ENCODE measurements around the gene ADAM33. TPM values are rescaled to one million over a fixed set of nuclear protein-coding genes. Genes with fewer than 3 reads are reported as not detected.
A peak's percentile ranks its signal among the peaks of the same experiment; 100 is the strongest.

ADAM33 gene, protein sequence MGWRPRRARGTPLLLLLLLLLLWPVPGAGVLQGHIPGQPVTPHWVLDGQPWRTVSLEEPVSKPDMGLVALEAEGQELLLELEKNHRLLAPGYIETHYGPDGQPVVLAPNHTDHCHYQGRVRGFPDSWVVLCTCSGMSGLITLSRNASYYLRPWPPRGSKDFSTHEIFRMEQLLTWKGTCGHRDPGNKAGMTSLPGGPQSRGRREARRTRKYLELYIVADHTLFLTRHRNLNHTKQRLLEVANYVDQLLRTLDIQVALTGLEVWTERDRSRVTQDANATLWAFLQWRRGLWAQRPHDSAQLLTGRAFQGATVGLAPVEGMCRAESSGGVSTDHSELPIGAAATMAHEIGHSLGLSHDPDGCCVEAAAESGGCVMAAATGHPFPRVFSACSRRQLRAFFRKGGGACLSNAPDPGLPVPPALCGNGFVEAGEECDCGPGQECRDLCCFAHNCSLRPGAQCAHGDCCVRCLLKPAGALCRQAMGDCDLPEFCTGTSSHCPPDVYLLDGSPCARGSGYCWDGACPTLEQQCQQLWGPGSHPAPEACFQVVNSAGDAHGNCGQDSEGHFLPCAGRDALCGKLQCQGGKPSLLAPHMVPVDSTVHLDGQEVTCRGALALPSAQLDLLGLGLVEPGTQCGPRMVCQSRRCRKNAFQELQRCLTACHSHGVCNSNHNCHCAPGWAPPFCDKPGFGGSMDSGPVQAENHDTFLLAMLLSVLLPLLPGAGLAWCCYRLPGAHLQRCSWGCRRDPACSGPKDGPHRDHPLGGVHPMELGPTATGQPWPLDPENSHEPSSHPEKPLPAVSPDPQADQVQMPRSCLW
- 0.09 and 0.17 TPM in 2 replicates for total RNA-seq

DNA sequence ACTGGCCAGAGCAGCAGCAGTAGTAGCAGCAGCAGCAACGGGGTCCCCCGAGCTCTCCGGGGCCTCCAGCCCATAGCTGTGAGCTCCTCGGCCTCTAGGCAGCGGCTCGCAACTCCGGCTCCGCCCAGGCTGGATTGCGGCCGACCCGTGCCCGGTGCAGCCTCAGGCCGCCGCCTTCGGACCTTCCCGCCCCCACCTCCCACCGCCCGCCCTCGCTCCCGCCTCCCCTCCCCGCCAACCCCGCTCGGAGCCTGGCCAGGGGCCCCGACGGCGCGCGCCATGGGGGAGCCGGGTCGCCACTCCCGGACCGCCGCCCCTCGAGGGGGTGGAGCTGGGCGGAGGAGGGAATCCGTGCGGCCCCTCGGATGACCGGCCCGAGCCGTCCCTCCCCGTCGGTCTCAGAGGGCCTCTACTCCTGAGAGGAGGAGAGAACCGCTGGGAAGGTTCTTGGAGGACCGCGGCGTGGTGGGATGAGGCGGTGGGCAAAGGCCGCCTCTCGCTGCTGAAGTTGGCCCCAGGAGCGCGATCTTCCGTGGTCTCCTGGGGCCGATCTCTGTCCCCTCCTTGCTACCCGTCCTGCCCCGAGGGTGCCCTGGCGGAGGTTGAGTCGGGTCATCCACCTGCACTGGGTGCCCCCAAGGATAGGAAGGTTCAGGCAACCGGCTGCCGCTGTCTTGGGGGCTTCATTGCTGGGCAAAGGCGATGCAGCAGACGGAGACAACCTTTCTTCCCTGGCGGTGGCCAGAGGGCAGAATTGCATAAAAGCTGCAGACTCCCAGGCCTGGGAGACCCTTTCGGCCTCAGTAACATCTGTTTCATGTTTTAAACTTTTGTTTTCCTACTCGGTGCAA, at the start of gene ADAM33:
Gene ADAM33 (minus strand): TSS at position 80 of the 851 bp plus-strand sequence. CDS start 6 bp downstream, at position 74.
- DNase-seq = no peak

DNA sequence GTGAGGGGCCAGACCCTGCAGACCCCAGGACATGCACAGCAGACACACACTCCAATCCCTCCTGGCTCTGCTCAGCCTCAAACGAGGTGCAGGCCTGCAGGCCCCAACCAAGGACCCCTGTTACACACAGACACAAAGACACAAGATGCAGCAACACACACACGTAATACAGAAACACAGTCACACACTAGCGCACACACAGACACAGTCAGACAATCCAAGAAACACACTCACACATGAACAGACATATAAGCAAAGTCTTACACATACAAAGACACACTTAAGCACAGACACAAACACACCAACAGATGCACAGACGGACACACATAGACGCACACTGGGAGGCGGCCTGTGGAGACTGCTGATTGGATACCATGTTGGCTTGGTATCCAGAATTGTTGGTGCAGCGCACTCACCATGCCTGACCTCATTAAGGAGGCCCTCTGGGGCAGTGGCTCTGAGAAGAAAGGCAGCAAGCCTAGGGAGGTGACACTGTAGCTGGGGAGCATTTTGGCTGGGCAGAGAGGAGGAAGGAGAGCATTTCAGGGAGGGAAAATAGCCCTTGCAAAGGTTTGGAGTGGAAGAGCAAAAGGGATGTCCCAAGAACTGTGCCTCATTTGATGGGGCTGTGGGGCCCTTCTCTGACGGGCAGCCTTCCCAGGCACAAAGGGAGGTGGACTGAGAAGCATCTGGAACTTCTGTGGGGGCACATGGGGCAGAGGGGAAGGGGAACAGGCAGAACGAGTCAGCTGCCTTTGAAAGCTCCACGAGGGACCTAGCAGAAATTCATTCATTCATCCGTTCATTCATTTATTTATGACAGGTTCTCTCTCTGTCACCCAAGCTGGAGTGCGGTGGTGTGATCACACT, 49.2 kb upstream of the ADAM33 start:
- DNase-seq = no peak

DNA sequence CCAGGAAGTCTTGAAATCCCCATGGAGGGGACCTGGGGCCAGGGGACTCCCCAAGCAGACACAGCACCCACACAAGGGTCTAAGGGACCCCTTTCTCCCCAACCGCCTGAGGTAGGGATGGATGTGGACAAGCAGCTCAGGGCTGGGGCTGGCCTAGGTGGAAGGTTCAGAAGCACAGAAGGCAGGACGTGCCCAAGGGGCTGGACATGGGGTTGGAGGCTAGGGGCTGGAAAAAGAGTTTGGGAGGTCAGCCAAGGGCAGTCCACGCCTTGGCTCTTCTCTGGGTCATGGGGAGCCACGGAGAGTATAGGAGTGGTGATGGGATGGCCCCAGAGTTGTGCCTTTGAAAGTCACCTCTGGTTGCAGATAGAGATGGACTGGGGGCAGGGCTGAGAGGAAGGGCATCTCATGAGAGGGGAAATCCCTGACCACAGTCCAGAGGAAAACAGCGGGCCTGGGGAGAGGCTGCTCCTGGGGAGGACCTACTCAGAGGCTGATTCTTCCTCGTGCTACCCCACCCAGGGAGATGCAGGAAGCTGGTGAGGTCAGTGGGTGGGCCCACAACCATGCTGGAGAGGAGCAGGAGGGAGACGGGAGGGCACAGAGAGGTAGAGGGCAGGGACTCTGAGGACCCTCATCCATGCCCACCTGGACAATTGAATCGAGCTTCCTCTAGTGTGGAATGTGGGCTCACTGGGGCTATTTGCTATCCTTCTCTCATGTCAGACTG, 48.2 kb upstream of the ADAM33 start:
- DNase-seq = no peak

DNA sequence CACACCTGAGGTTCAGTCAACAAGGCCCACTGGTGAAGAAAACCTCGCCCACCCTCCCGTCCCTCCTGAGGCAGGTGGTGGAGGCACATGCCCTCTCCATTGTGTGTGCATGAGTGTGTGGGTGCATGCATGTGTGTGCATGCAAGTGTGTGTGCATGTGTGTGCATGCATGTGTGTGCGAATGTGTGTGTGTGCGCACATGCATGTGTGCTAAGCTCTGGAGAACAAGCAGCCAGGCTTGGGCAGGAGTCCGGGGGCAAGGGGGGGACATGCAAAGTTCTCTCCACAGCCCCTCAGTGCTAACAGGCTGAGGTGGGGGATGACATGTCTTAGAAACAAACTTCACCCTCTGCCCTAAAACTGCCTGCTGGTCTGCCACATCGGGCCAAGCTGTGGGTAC, 47.6 kb upstream of the ADAM33 start:
- DNase-seq = no peak

DNA sequence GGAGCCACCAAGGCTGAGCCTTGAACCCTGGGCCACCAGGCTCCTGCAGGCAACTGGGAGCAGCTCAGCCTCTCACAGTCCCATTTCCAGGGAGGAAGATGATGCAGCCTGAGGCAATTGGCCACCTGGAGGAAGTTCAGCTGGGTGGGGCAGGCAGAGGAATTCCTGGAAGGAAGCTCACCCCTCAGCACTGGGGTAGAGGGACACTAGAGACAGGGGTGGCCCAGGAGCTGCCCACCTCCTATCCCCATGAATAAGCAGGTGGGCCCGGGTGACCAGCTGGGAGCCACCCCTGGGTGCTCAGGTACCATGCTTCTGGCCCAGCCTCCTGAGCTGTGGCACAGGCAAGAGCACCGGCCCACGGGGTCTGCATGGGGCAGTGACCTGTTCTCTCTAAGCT, 47.1 kb upstream of the ADAM33 start:
- DNase-seq = no peak

DNA sequence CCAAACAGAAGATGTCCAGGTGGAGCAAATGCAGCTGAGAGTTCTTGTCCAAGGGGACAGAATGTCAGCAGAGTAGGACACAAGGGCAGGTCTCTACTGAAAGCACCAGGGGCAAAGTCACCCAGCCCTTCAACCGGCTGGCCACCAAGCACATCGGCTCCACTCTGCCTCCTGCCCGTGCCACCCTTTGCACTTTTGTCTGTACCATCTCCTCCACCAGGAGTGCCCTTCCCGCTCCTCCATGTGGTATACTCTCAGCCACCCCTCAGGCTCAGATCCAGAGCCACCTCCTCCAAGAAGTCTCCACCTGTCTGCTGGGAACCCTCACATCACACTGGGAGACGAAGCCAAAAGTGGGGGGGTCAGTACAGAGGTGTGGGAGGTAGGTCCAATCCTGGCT, 46.5 kb upstream of the ADAM33 start:
- DNase-seq = no peak

DNA sequence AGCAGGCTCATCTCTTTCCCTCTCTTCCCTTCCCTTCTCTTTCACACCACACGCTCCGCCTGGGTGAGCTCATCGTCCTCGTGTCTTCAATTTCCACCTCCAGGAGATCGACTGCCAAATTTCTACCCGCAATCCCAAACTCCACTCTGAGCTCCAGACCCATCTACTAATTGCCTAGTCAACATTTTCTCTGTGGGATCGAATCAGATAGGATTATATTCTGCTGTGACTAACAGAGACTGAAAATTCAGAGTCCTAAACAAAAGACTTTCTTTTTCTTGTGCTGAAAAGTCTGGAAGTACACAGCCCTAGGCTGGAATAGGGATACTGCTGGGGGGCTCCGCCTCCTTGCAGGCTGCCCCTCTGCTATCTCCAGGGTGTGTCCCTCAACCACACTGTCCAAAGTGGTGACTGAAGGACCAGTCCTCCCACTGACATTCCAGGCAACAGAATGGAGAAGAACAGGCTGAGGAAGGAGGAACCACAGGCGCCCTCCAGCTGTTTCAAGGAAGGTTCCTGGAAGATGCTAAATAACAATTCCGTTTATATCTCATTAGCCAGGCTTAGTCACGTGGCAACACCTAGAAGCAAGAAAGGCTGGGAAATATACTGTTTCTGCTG, 45.7 kb upstream of the ADAM33 start:
- no peak for DNase-seq

DNA sequence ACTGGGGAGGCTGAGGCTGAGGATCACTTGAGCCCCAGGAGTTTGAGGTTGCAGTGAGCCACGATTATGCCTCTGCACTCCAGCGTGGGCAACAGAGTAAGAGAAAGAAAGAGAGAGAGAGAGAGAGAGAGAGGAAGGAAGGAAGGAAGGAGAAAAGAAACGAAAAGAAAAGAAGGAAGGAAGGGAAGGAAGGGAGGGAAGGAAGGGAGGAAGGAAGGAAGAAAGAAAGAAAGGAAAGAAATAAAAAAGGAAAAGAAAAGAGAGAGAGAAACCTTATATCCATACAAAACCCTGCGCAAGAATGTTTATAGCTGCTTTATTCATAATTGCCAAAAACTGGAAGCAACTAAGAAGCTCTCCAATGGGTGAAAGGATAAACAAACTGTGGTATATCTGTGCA, 42.5 kb upstream of the ADAM33 start:
- no peak for DNase-seq

DNA sequence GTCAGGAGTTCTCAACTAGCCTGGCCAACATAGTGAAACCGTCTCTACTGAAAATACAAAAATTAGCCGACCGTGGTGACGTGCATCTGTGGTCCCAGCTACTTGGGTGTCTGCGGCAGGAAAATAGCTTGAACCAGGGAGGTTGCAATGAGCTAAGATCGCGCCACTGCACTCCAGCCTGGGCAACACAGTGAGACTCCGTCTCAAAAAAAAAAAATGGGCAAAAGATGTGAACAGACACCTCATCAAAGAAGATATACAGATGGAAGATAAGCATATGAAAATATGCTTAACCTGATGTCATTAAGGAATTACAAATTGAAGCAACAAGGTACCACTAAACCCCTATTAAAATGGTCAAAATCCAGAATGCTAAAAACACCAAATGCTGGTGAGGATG, 41.5 kb upstream of the ADAM33 start:
- no peak for DNase-seq

DNA sequence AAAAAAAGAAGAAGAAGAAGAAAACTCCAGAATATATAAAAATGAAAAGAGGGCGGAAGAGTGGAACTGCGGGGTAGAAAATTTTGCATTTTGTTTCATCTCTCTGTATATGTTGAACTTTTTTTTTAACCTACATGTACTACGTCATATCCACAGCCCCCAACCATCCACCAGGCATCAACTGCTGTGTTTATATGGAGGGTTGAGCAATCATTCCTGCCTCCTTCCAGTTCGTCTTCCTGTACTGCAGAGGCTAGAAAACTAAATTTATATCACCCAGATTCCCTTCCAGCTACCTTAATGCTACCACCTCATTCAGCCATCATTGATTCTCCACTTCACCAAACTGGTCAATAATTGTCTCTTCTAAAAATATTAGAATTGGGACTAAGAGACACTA, 40.1 kb upstream of the ADAM33 start:
- no peak for DNase-seq

DNA sequence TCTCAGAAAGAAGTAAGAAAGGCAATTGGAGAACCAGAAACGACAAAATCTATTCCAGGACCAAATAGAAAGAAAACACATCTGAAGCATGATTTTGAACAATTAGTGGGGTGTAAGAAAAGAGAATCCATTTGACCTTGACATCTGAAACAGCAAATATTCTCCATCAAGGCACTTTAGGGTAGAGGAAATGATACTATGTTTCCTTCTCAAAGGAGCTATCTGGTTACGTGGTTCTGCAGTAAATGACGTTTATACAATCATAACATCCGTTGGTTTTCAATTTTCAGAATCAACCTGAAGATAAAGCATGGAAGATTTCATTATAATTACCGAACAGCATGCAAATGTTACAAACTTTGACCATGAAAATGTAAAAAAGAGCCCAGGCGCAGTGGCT, 38.8 kb upstream of the ADAM33 start:
- no peak for DNase-seq

DNA sequence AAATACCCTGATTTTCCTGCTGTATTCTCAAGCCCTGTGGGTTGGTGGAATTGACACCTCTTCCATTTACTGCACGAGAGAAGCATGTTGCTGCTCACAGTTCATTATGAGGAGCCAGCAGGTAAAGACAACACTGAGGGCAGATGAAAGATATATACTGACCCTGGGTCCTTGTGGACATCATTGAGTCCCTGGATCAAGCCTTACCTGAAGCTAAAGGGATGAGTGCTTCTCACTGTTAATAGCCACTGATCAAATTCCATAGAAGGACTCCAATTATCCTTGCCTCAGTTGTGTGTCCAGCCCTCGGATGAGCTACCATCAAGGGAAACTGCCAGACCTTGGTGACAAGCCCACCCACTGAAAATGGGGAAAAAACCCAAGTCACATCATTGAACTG, 38.3 kb upstream of the ADAM33 start:
- DNase-seq = no peak

DNA sequence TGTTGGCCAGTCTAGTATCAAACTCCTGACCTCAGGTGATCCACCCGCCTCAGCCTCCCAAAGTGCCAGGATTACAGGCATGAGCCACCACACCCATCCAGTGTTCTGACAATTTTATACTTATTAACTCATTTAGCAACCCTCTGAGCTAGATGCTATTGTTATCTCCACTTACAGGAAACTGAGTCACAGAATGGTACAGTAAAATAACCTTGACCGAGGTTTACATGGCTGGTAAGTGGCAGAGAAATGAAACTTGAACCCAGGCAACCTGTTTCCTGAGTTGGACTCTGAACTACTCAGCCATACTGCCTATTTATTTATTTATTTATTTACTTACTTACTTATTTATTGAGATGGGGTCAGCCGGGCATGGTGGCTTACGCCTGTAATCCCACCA, 37.2 kb upstream of the ADAM33 start:
- peak; percentile 50 for DNase-seq

DNA sequence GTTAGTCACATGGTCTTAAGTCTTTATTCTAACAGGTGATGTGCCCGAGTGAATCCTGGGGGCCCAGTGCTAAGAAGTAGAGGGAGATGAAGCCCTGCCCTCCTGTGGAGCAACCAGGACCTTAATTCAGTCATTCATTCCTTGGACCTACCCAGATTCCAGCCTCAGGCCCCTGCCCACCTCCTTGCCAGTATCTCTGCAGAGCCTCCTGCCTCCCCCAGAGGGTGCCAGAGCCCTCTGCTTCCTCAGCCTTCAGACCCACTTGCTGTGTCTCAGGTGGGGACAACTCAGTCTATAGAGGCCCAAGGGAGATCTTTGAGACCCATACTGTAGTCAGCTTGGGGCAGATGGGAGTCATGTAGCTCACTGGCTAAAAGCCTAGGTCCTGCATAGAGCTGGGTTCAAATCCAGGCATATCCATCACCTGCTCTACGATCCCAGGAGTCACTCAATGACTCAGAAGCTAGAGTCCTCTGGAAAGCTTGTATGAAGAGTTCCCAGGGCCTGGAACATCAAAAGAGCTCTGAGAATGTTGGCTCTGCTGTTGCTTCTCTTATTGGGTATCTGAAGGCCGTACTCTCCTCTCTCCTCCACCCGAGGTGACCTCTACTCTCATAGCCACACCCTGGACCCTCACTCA, 34.5 kb upstream of the ADAM33 start:
- peak; percentile 80 for DNase-seq

DNA sequence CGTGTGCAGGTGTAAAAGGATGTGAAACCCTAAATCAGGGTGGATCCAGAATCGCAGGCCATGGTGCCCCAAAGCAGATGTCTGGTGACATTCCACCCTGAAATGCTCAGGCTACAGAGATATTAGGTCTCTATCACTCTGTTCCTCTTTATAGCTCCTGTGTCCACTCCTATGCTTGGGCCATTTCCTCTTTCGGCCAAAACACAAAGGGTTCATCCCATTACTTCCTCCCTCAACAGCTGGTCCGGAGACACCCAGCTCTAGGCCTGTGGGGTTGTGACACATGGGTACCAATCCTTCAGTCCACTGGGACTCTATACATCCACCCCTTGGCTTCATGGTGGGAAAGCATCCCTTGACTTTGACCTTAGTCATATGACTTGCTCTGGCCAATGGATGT, 32.3 kb upstream of the ADAM33 start:
- DNase-seq = no peak

DNA sequence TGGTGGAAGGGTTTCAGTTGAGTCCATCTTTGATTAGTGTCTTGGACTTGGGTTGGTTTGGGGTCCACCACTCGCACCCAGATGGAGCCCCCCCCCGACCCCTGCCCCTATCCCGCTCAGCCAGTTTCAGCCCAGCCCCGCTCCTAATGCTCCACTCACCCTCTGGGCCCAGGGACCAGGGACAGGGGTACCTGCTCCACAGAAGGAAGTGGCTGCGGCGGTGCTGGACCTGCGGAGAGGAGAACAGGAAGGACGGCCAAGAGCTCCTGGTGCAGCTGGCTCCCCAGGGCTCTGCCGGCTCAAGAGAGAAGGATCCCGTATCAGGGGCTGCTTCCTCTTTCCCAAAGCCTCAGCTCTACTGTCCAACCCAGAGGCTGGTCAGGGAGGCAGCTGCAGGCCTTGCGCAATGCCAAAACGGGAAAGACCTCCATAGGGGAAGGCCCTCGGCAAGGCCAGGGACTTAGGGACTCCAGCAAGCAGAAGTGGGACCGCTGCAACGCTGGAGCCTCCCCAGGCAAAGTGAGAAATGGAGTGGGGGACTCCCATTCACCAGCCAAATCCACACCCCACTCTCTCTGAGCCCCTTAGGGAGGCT, 30.6 kb upstream of the ADAM33 start, which contains the start of gene SIGLEC1:
Gene SIGLEC1 (minus strand): TSS at position 322 of the 595 bp plus-strand sequence. CDS start 5,472 bp downstream, outside the sequence.
- no peak for DNase-seq

DNA sequence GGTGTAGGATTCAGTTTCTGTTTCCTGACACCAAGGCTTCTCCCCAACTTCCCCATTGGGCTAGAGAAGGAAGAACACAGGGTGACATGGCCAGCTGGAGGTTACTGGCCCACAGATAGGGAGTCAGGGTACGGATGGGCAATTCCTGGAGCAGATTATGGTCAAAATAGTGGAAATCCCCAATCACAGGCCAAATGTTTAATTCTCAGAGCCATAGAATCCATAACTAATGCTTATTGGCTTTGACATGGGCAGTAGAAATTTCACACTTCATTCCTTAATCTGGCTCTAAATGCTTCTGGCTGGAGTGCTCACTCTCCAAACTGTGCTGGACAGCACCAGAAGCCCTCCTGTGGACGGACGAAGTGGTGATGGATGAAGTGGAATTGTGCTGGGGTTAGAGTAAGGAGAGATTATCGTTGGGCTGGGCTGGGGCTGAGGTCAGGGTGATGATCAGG, 29.7 kb upstream of the ADAM33 start:
- DNase-seq = no peak

DNA sequence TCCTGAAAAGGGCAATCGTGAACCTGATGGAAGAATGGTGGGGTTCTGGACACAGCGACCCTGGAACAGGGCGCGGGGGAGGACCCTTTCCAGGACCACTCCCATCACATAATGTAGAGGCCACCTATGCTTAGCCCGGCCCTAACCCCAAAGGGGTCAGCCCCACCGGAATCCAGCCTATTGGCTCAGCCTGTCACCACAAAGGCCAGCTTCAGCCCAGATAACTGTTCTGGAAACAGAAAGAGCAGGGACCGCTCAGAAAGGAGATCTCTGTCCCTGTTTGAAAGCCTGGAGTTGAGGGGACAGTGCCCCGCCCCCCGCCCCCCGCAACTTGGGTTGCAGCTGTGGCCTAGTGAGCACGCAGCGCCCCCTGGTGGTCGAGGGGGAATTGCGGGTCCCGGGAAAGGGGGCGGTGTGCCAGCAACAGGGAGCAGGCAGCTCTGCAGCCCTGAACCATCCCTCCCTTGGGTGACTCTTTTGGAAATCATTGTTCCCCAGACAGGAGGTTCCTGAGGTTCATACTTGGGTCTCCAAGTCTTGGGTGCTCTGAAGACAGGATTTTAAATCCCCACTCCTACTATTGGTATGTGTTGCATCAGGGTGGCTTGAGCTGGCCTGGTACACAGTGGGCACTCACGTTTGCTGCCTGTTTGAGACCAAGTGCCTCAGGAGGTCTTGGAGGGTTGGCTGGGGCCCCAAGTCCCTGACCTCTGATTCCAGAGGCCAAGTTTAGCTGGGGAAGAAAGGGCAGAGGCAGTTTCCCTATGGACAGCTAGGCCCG, 29.1 kb upstream of the ADAM33 start:
- DNase-seq = peak; percentile 75

DNA sequence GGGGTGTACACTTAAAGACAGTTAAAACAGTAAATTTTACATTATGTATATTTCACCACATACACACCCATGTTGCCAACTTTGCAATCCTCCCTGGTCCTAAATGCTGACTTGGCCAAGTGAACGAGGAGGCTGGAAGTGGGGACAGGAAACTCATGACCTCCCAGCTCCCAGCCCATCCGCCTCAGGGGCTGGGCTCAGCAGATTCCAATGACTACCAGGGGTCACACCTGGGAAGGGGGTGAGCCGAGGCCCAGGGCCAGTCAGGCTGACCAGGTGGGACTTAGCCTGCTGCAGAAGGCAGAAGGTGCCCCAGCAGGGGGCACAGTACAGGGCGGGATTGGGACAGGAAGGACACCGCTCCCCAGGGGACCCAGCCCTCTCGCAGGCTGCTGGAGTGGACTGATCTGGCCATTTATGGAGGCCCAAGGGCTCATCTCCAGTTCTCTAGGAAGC, 28.2 kb upstream of the ADAM33 start:
- no peak for DNase-seq

Data from dermis blood vessel endothelial cell (primary cell).